Stimulated activated CD4-positive, alpha-beta T cell treated with anti-CD3 and anti-CD28 coated beads, Interleukin-4, amount 100 ng/mL, for 4 hours (primary cell): ENCODE data around the gene MCM6.
A peak's percentile ranks its signal among the peaks of the same experiment; 100 is the strongest.
"Not testable (repeated sequence)": the region's sequence is repeated elsewhere in the genome, so short reads cannot be mapped to it uniquely, and the experiment has no call there.

Experiments used
- DNase-seq, 2 experiments: peaks; one replicate each; pipeline ENCODE4 v3.0.0-alpha.2; 2020

Gene MCM6

GRCh38 chr2:135876066-135876711 is at the start of gene MCM6:
Gene MCM6 (minus strand): TSS chr2:135876443. CDS start chr2:135876365, 78 bp downstream.
- peak; percentile 97 to 99 for DNase-seq

GRCh38 chr2:135925571-135925970 is 49.3 kb upstream of the MCM6 start:
- DNase-seq: no peak

- DNase-seq: no peak
Observed at GRCh38 chr2:135916207-135916606, 40.0 kb upstream of the MCM6 start.

- DNase-seq: no peak
Observed at GRCh38 chr2:135914485-135914884, 38.2 kb upstream of the MCM6 start.

- DNase-seq: no peak
Observed at GRCh38 chr2:135913727-135914365, 37.6 kb upstream of the MCM6 start.

- no peak for DNase-seq
Observed at GRCh38 chr2:135909976-135910375, 33.7 kb upstream of the MCM6 start.

- no peak for DNase-seq
Observed at GRCh38 chr2:135905679-135906078, 29.4 kb upstream of the MCM6 start.

- DNase-seq: no peak
Observed at GRCh38 chr2:135904341-135904989, 28.2 kb upstream of the MCM6 start.

GRCh38 chr2:135903650-135904049 is 27.4 kb upstream of the MCM6 start:
- DNase-seq: no peak

- no peak for DNase-seq
Observed at GRCh38 chr2:135899567-135899966, 23.3 kb upstream of the MCM6 start.

- no peak for DNase-seq
Observed at GRCh38 chr2:135898234-135898786, 22.1 kb upstream of the MCM6 start.

- no peak for DNase-seq
Observed at GRCh38 chr2:135894930-135895329, 18.7 kb upstream of the MCM6 start.

- DNase-seq: no peak
Observed at GRCh38 chr2:135893374-135893794, 17.1 kb upstream of the MCM6 start.

GRCh38 chr2:135890835-135891234 is 14.6 kb upstream of the MCM6 start:
- no peak for DNase-seq

GRCh38 chr2:135890149-135890548 is 13.9 kb upstream of the MCM6 start:
- no peak for DNase-seq

- not testable (repeated sequence) for DNase-seq
Observed at GRCh38 chr2:135888587-135888986, 12.3 kb upstream of the MCM6 start.

- DNase-seq: no peak
Observed at GRCh38 chr2:135885709-135886108, 9.5 kb upstream of the MCM6 start.

- DNase-seq: no peak
Observed at GRCh38 chr2:135882415-135882814, 6.2 kb upstream of the MCM6 start.

- not testable (repeated sequence) for DNase-seq
Observed at GRCh38 chr2:135876770-135877169, 527 bp upstream of the MCM6 start.

- DNase-seq: peak; percentile 64 to 75
Observed at GRCh38 chr2:135875491-135876065, 665 bp downstream of the MCM6 start.

GRCh38 chr2:135874777-135875365 is 1.4 kb downstream of the MCM6 start:
- DNase-seq: no peak

GRCh38 chr2:135870571-135870970 is 5.7 kb downstream of the MCM6 start:
- no peak for DNase-seq

- DNase-seq: no peak
Observed at GRCh38 chr2:135863233-135863632, 13.0 kb downstream of the MCM6 start.
